ENCODE results near the gene EIF2B5. TPM values are rescaled to one million over a fixed set of nuclear protein-coding genes. Genes with fewer than 3 reads are reported as not detected.

The EIF2B5 gene
- total and polyA plus RNA-seq, 2 of the 13 experiments (the other 11 are each of a cell fraction or from before 2014, with no cell fraction given) = 38.4 to 60.2 TPM

DNA sequence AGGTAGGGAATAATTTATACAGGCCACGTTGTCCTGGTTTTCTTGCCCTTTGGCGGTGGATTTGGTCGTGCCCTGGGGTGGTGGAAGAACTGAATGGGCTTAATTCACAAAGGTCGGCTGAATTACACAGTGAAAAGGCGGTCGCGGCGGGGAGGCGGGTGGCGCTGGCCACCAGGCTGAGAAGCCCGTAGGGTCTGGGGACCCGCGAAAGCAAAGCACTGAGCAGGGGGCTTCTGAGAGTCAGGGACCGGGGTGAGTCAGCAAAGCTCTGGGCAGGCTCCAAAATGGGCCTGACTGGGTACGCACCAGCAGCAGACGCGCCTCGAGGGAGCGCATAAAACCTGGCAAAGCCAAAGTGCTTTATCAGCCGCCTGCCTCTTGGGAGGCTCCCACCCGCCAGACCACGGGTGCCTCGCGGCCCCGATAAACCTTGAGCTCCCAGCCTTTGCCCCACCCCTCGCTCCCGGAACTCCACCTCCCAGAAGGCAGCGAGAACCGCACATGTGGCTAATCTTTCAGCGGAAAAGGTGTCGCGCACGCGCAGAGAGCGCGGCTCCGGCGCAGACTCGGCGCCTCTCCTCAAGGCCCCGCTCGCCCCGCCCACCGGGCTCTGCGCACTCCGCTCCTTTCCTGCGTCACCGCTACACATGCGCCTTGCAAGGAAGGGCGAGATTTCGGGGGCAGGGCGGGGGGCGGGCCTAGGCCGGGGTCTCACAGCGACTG, 50.5 kb downstream of the EIF2B5 start (continued):
- TF ChIP-seq, protein P1, sequence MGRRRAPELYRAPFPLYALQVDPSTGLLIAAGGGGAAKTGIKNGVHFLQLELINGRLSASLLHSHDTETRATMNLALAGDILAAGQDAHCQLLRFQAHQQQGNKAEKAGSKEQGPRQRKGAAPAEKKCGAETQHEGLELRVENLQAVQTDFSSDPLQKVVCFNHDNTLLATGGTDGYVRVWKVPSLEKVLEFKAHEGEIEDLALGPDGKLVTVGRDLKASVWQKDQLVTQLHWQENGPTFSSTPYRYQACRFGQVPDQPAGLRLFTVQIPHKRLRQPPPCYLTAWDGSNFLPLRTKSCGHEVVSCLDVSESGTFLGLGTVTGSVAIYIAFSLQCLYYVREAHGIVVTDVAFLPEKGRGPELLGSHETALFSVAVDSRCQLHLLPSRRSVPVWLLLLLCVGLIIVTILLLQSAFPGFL (CRISPR knock-in tag; IDR thresholded peaks at IDR 0.05) = no peak
- TF ChIP-seq FOXA3 (CRISPR knock-in tag; IDR thresholded peaks at IDR 0.05) (peak; percentile 27; the same call in 1 of the 2 replicates), ZNF253 (CRISPR knock-in tag; IDR thresholded peaks at IDR 0.05; ENCODE audit: borderline replicate concordance) (no peak; the same call in 1 of the 2 replicates), ZNF891 (CRISPR knock-in tag; IDR thresholded peaks at IDR 0.05) (no peak), ZNF232 (CRISPR knock-in tag; IDR thresholded peaks at IDR 0.05; ENCODE audit: borderline replicate concordance) (no peak; the same call in 1 of the 2 replicates), CENPT (CRISPR knock-in tag; IDR thresholded peaks at IDR 0.05; ENCODE audit: low read depth) (no peak), JUN (CRISPR knock-in tag; IDR thresholded peaks at IDR 0.05) (no peak), NFATC3 (CRISPR knock-in tag; IDR thresholded peaks at IDR 0.05) (0 out of 2 replicates have a peak, but pooled peaks have one; percentile 12), ELF3 (CRISPR knock-in tag; IDR thresholded peaks at IDR 0.05) (peak; percentile 82), ATM (IDR thresholded peaks at IDR 0.05; ENCODE audit: borderline replicate concordance) (no peak), MED13 (CRISPR knock-in tag; IDR thresholded peaks at IDR 0.05) (no peak), RBAK (CRISPR knock-in tag; IDR thresholded peaks at IDR 0.05) (no peak), PPARG (CRISPR knock-in tag; conservative IDR thresholded peaks at IDR 0.05) (peak; percentile 60), ZNF207 (IDR thresholded peaks at IDR 0.05; ENCODE audit: borderline replicate concordance) (no peak)
- TF ChIP-seq, protein P2, sequence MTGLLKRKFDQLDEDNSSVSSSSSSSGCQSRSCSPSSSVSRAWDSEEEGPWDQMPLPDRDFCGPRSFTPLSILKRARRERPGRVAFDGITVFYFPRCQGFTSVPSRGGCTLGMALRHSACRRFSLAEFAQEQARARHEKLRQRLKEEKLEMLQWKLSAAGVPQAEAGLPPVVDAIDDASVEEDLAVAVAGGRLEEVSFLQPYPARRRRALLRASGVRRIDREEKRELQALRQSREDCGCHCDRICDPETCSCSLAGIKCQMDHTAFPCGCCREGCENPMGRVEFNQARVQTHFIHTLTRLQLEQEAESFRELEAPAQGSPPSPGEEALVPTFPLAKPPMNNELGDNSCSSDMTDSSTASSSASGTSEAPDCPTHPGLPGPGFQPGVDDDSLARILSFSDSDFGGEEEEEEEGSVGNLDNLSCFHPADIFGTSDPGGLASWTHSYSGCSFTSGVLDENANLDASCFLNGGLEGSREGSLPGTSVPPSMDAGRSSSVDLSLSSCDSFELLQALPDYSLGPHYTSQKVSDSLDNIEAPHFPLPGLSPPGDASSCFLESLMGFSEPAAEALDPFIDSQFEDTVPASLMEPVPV (CRISPR knock-in tag; IDR thresholded peaks at IDR 0.05) = peak; percentile 67; the same call in 1 of the 2 replicates
- TF ChIP-seq, protein P3, sequence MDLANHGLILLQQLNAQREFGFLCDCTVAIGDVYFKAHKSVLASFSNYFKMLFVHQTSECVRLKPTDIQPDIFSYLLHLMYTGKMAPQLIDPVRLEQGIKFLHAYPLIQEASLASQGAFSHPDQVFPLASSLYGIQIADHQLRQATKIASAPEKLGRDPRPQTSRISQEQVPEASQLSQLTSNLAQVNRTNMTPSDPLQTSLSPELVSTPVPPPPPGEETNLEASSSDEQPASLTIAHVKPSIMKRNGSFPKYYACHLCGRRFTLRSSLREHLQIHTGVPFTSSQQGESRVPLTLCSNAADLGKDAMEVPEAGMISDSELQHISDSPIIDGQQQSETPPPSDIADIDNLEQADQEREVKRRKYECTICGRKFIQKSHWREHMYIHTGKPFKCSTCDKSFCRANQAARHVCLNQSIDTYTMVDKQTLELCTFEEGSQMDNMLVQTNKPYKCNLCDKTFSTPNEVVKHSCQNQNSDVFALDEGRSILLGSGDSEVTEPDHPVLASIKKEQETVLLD (CRISPR knock-in tag; IDR thresholded peaks at IDR 0.05; ENCODE audit: low read depth) = no peak
- TF ChIP-seq, protein P4, sequence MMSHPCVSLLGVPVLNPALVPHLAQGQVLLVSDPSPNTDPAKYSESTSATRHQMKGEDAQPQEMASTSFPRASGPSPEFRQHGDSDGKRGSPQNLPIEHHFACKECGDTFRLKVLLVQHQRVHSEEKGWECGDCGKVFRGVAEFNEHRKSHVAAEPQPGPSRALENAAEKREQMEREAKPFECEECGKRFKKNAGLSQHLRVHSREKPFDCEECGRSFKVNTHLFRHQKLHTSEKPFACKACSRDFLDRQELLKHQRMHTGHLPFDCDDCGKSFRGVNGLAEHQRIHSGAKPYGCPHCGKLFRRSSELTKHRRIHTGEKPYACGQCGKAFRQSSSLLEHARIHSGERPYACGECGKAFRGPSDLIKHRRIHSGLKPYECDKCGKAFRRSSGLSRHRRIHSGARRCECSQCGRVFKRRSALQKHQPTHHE (CRISPR knock-in tag; IDR thresholded peaks at IDR 0.05; ENCODE audit: borderline replicate concordance) = 0 out of 2 replicates have a peak, but pooled peaks have one; percentile 39
- TF ChIP-seq, protein P5, sequence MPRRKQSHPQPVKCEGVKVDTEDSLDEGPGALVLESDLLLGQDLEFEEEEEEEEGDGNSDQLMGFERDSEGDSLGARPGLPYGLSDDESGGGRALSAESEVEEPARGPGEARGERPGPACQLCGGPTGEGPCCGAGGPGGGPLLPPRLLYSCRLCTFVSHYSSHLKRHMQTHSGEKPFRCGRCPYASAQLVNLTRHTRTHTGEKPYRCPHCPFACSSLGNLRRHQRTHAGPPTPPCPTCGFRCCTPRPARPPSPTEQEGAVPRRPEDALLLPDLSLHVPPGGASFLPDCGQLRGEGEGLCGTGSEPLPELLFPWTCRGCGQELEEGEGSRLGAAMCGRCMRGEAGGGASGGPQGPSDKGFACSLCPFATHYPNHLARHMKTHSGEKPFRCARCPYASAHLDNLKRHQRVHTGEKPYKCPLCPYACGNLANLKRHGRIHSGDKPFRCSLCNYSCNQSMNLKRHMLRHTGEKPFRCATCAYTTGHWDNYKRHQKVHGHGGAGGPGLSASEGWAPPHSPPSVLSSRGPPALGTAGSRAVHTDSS (CRISPR knock-in tag; conservative IDR thresholded peaks at IDR 0.05) = no peak
